GM19043 (cell line): Measurements from ENCODE around the gene GSS.

Experiments
- ATAC-seq: cut with Tn5 transposase; IDR thresholded peaks from one replicate; pipeline ENCODE4 v1.9.1; 2021; ENCODE audit warnings: low read depth; ENCODE audit not compliant: unreplicated experiment

The GSS gene

DNA sequence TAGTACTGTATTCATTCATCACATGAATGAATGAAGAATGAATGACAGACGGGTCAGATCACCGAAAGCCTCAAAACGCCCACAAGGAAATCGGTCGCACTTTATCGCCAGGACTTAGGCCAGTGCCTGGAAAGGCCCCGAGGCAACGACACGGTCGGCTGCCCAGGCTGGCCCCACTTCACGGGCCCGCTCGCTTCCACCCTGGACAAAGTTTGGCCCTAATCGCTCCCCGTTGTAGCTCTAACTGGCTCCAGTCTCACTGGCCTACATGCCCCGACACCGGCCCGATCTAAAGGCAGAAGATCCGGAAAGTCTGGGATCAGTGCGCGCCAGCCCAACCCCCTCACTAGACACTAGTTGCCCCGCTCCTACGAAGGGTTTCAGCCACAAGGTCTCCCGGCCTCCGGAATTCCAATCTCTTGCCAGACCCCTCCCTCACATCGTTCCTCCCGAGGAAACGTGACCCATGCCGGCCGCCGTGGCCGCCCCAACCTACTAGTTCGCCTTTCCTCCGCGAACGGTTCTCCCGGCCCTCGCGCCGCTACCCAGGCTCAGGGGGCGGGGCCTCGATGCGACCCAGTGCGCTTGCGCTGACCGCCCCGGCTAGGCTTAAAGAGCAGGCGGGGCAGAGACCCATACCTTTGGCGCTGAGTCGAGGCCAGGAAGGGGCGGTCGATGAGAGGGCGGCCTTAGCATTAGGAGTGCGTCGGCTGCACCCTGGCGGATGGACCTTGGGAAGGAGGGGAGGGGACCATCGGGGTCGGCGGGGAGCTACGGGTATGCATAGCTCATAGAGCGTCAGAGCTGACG is at the start of gene GSS, which contains the start of gene MYH7B:
TSS of gene GSS (minus strand) at position 576 of the 810 bp plus-strand sequence. CDS start 3,954 bp downstream, outside the sequence.
TSS of gene MYH7B (plus strand) at position 638 of the 810 bp plus-strand sequence. CDS start 22,138 bp downstream, outside the sequence.
- peak; percentile 91 for ATAC-seq

DNA sequence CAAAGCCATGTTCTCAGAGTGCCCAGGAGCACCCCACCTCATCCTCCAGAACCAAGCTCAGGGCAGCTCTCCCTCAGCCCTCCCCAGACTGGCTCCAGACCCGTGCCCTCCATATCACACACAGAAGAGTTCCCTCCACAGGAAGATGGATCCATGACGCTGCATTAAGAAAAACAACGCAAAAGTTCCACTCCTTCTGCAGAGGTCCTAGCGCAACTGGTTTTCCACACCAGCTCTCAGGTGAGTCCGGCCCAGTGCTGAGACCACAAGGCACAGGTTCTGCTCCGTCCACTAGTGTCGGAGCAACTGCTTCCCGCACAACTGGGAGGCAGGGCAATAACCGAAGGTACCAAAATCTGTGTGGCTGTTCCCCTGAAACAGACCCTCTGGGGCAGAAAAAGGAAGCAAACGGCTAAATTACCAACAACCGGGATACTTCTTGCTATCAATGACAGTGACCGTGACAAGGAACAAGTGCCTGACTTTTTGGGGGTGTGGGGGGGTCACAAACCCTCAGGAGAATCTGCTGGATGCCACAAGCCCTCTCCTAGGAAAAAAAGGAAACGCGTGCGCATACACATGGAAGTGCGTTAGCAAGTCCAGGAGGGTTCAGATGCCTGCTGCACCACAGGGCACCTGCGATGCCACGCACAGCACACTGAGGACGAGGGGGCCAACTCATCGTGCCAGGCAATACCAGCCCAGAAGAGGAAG is 49.3 kb upstream of the GSS start:
- no peak for ATAC-seq

DNA sequence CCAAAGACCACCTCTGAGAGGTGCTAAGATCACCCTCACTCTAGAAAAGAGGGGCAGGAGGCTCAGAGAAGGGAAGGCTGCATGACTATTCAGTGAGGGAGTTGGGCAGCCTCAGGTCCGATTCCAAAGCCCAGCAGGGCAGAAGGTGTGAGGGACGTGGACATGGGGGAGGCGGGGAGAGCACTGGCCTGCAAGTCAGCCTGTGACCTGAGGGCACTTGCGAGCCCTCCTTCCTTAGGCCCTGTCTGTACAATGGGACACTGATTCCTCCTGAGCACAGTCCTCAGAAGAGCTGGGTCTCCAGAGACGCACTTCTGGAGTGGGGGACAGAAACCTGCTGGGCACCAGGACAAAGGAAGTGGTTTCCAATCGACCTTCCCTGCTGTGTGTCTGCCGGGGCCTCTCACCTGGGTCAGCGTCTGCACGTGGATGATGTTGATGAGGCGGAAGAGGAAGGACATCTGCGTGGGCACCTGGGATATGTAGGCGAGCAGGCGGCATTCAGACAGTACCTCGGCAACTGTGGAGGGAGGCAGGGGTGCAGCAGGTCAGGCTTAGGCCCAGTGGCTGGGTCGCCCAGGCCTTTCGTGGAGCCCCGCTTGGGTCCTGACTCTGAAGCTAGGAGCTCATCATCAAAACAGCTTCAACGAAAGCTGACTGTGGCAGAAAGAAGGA is 48.6 kb upstream of the GSS start:
- ATAC-seq: no peak

DNA sequence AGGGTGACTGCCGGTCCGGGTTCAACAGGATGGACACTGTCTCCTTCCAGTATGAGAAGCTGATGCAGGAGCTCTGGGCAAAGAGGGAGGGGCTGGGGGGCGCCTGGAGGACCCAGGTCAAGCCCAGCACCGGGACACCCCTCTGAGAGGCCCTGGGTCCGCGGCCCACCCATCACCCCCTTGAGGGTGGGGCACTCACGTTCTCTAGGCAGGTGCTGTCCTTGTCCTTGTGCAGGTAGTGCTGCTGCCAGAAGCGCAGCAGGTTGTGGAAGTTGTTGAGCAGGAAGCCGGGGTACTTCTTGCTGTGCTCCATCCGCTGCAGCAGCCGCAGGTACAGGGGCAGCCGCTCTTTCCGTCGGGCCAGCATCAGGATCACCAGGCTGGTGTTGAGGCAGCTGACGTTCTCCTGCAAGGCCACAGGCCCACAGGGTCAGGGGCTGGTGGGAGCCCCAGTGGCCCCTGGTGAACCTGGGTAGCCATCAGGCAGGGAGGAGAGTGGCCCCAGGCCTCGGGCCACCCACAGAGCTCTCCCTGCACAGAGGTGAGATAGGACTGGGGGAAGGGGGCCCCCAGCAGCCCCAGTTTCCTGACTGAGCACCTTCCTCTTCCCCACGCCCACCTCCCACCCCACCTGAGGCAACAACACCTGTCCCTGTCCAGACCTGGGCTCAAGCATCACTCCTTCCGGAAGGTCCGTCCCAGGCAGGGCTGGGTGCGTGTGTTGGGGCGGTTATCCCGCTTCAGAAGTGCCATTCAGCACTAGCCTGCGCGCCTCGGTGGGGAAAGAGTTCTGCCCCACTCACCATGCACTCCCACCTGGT is 47.8 kb upstream of the GSS start:
- ATAC-seq: no peak

DNA sequence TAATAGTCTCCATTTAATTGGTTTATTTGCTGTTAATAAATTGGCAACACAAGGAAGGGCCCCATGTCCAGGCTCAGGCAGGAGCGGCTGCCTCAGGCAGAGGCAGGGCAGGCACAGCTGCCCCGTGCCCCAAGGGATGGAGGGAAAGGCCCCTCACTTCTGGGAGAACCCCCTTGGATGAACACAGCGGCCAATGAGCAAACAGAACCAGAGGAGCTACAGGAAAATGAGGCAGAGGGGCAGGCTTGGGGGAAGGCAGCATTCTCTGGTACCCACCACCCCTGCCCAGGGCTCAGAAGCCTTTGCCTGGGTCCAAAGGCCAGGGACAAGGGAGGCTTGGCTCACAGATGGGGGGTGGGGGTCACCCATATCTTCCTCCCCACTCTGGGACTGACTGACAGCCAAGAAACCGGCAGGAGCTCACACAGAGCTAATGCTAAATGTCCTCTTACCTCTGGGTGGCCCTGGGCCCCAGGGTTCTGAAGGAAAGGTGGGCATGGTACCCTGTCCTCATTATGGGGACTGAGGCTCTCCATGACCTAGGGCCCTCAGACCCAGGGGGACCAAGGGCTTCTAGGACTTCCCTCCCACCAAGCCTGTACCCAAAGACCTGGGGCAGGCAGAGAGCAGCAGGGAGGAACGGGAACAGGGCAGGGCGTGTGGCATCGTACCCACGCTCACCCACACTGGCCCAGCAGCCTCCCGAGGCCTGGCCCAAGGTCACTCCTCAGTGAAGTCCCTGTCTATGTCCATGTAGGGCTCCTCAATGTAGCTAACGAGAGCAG is 47.0 kb upstream of the GSS start:
- no peak for ATAC-seq

DNA sequence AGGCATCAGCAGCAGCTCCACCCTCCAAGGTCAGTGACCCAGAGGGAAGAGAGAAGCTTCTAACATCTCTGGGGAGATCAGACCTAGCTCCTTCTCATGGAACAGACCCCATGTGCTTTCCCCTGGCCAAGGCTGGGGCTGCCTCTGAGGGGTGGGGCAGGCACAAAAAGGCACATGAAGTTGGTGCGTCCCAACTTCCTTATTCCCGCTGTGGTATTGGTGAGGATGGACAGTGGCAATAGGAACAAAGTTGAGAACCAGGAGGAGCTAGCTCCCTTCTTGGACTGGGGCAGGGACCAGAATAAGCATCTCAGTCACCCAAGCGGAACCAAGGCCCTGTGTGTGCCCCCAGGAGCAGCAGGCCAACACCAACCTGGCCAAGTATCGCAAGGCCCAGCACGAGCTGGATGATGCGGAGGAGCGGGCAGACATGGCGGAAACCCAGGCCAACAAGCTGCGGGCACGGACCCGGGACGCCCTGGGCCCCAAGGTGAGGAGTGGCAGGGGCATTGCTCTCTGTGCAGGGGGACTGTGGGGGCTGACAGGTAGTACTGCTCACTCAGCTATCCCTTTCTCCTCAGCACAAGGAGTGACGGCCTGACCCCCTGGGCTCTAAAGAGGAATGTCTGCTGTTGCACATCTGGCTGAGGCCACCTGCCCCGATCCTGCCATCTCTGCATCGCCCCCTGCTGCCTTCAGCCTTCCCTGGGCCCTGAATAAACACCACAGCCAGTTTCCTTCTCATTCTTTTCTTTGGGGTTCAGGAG is 46.2 kb upstream of the GSS start:
- no peak for ATAC-seq

DNA sequence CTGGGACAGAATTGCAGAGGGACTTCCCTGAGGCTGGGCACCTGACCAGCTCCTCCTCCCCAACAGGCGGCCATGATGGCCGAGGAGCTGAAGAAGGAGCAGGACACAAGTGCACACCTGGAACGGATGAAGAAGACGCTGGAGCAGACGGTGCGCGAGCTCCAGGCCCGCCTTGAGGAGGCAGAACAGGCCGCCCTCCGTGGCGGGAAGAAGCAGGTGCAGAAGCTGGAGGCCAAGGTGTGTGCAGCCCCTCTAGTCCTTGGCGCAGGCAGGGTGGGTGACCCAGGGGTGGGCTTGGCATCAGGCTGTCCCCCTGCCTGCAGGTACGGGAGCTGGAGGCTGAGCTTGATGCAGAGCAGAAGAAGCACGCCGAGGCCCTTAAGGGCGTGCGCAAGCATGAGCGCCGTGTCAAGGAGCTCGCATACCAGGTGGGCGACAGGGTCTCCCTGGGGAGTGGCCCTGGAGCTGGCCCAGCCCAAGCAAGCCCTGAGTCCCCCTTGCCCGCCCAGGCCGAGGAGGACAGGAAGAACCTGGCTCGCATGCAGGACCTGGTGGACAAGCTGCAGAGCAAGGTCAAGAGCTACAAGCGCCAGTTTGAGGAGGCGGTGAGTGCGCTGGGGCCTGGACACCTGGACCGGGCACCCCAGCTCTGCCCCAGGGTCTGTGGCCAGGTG is 45.5 kb upstream of the GSS start:
- ATAC-seq: no peak

DNA sequence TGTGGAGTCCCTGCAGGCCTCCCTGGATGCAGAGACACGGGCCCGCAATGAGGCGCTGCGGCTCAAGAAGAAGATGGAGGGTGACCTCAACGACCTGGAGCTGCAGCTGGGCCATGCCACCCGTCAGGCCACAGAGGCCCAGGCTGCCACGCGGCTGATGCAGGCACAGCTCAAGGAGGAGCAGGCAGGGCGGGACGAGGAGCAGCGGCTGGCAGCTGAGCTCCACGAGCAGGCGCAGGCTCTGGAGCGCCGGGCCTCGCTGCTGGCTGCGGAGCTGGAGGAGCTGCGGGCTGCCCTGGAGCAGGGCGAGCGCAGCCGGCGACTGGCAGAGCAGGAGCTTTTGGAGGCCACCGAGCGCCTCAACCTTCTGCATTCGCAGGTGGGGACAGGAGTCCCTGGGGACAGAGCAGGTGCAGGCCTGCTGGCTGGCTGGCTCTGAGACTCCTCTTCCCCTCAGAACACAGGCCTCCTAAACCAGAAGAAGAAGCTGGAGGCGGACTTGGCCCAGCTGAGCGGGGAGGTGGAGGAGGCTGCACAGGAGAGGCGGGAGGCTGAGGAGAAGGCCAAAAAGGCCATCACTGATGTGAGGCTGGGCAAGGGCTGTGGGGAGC is 44.8 kb upstream of the GSS start:
- ATAC-seq: no peak

DNA sequence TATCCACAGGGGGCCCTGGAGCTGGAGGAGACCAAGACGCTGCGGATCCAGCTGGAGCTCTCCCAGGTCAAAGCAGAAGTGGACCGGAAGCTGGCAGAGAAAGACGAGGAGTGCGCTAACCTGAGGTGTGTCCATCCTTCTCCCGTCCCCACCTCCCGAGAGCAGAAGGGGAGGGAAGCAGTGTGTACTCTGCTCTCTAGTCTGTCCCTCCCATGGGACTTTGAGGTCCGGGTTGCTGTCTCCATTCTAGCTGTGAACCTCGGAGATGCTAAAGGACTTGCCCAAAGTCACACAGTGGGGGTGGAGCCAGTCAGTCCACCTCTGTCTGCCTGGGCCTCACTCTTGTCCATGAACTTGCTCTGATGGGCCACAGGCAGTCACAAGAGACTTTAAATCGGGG is 44.2 kb upstream of the GSS start:
- no peak for ATAC-seq

DNA sequence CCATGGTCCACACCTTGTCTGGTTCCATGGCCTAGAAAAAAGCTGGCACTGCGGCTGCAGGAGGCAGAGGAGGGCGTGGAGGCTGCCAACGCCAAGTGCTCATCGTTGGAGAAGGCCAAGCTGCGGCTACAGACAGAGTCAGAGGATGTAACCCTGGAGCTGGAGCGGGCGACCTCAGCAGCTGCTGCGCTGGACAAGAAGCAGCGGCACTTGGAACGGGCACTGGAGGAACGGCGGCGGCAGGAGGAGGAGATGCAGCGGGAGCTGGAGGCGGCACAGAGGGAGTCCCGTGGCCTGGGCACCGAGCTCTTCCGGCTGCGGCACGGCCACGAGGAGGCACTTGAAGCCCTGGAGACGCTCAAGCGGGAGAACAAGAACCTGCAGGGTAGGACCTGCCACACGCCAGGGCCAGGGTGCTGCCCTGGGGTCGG is 43.4 kb upstream of the GSS start:
- no peak for ATAC-seq

DNA sequence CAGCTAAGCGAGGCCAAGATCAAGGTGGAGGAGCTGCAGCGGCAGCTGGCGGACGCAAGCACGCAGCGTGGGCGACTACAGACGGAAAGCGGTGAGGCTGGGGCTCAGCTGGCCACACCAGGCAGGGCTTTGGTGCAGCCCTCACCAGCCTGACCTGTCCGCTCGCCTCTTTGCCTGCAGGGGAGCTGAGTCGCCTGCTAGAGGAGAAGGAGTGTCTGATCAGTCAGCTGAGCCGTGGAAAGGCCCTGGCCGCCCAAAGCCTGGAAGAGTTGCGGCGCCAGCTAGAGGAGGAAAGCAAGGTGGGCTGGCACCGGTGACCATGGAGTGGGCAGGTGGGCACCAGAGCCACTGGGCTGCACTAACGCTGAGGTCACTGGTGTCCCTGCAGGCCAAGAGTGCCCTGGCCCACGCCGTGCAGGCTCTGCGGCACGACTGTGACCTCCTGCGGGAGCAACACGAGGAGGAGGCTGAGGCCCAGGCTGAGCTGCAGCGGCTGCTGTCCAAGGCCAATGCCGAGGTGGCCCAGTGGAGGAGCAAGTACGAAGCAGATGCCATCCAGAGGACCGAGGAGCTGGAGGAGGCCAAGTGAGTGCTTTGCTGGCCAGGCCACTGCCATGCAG is 42.8 kb upstream of the GSS start:
- ATAC-seq: no peak

DNA sequence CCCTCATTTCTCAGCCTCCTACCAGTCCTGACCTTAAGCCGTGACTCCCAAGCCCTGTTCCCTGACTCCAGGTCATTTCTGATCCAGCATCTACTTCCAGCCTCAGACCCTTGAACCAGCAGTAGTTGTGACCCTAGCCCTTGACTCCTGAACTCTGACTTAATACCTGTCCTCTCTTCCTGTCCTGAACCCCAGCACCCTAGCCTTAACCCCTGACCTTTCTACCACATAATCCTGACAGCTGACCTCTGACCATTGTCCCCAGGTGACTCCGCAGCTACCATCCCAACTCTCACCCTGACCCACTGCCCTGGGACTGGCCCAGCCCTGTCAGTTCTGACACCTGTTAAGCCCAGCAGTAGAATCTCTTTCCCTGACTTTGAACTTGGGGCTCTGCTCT is 42.2 kb upstream of the GSS start:
- no peak for ATAC-seq

DNA sequence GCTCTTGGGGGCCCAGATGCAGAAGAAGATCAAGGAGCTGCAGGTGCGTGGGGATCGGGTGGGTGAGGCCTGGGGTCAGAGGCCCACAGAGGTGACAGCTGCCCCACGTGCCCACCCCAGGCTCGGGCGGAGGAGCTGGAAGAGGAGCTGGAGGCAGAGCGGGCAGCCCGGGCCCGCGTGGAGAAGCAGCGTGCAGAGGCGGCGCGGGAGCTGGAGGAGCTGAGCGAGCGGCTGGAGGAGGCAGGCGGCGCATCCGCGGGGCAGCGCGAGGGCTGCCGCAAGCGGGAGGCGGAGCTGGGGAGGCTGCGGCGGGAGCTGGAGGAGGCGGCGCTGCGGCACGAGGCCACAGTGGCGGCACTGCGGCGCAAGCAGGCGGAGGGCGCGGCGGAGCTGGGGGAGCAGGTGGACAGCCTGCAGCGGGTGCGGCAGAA is 41.5 kb upstream of the GSS start:
- no peak for ATAC-seq

DNA sequence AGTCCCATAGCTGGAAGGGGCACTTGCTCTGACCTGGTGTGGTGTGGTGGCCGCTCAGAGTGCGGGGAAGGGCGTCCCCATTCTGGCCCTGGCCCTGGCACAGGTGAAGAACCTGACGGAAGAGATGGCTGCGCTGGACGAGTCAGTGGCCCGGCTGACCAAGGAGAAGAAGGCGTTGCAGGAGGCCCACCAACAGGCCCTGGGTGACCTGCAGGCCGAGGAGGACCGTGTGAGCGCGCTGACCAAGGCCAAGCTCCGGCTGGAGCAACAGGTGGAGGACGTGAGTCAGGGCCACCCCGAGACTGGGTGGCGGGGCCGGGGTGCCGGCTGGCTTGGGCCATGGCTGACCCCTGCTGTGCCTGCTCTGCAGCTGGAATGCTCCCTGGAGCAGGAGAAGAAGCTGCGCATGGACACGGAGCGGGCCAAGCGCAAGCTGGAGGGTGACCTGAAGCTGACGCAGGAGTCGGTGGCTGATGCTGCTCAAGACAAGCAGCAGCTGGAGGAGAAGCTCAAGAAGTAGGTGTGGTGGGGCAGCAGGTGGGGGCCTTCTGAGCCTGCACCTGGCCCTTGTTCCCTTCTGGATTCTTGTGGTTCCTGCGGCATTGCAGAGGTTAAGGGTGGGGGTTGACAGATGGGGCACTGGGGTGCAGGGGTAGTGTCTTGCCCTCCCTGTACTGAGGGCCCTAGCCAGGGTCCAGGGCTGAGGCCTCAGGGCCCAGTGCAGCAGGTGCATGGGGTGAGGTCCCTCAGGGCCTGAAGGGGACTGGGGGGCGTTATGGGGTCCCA is 40.8 kb upstream of the GSS start:
- ATAC-seq: no peak

DNA sequence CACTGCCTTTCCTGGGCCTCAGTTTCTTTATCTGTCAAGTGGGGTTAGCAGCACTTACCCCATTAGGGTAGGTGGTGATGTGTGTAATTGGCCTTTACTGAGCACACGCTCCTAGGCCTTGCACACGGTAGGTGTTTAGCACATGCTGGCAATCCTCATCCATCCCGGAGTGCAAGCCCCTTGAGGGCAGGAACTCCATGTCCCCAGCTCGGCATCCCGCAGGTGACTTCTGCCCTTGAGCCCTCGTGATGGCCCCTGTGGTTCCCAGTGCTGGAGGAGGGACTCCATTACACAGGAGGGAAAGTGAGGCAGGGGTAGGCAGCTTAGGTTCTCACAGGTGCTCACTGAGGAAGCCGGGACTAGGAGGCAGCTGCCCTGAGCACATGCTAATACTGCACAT is 40.1 kb upstream of the GSS start:
- ATAC-seq: no peak

DNA sequence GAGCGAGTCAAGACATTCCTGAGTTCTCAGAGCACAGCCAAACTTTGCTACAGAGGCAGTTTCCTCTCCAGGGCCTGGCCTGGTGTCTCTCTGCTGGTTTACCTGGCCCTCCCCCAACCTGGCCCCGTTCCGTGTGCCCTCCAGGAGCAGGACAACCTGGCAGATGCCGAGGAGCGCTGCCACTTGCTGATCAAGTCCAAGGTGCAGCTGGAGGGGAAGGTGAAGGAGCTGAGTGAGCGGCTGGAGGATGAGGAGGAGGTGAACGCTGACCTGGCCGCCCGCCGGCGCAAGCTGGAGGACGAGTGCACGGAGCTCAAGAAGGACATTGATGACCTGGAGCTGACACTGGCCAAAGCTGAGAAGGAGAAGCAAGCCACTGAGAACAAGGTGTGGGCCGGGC is 39.6 kb upstream of the GSS start:
- ATAC-seq: no peak
